GM12801 (cell line): ENCODE measurements around the gene BNC2.

Source experiments
- TF ChIP-seq, protein P1 (sequence below): IDR thresholded peaks from one replicate; pipeline ENCODE4 v1.5.1; 2011; ENCODE audit warnings: control low read depth; ENCODE audit not compliant: insufficient read length; ENCODE audit errors: extremely low read depth

Gene BNC2

DNA sequence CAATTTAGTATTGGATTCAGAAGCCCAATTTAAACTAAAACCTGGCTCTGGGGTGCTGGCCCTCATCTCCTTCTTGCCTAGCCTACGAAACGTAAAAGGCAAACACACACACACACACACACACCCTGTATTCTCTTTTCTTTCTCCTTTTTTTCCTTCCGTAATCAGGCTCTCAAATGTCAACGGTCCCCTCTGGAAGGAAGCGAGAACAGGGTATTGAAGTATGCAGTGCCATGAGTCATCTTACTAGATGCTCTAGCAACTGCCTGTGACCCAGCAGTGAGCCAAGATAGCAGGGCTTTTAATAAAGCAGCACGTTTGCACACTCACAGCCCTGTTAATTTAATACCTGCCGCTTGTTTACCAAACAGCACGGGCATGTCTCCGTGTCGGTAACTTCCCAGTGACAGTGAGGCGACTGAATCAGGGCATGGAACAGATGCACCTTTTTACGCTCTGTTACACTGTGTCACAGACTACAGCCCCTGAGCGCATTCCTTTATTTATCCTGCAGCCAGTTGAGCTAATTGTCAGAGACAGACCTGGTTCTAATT, 243.8 kb downstream of the BNC2 start:
- TF ChIP-seq, protein P1, sequence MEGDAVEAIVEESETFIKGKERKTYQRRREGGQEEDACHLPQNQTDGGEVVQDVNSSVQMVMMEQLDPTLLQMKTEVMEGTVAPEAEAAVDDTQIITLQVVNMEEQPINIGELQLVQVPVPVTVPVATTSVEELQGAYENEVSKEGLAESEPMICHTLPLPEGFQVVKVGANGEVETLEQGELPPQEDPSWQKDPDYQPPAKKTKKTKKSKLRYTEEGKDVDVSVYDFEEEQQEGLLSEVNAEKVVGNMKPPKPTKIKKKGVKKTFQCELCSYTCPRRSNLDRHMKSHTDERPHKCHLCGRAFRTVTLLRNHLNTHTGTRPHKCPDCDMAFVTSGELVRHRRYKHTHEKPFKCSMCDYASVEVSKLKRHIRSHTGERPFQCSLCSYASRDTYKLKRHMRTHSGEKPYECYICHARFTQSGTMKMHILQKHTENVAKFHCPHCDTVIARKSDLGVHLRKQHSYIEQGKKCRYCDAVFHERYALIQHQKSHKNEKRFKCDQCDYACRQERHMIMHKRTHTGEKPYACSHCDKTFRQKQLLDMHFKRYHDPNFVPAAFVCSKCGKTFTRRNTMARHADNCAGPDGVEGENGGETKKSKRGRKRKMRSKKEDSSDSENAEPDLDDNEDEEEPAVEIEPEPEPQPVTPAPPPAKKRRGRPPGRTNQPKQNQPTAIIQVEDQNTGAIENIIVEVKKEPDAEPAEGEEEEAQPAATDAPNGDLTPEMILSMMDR, result no peak

DNA sequence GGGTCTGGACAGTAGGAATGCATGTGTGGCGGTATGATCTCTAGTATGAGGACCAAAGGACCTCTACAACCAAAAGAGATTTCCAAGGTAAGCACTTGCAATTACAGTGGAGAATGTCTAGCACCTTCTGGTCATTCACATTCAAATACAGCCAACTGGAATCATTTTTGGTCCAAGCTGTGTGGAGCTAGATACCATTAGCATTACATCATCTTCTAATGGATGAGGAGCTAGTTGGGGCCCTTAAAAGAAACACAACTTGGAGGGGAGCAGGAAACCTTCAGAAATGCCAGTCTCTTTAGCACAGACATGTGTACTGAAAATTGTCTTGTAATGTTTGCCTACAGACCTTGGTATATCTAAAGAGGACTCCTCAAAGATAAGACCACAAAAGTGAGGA, 244.7 kb downstream of the BNC2 start:
- TF ChIP-seq, protein P1, result no peak

DNA sequence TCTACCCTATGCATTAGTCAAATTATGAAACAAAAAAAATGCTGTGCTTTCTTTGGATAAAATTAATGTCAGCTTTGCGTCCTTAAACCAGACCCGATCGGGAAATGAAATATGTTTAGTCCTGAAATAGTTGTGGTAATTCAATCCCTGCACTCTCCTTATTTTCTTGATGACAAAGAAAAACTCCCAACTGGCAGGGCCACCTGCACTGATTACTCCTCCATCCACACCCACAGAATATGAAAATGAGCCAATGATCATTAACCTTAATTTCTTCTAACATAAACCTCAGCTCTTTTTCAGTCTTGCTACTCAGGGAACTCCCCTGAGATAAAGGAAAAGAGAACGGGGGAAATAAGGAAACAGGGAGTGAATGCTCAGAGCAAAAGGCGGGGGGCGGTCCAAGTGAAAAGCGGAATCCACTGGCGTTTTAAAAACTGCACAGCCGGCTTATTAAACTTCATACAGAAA, 245.3 kb downstream of the BNC2 start:
- TF ChIP-seq, protein P1, result no peak

DNA sequence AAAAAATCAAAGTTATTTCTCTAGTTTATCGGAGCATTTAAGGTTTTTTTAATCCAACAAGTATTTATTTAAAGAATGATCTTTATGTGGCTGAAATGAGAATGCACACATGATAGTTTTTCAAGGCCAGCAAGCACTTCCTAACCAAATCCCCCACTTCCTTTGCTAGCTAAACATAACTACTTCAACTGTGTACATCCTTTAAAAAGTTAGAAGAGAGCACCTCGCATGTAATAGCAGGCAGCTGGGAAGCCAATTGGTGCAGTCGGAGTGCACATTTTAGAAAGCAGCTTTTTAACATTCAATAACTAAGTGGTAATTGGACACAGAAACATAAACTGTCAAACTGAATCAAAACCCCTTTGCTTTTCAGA, 245.7 kb downstream of the BNC2 start:
- TF ChIP-seq, protein P1, result no peak

DNA sequence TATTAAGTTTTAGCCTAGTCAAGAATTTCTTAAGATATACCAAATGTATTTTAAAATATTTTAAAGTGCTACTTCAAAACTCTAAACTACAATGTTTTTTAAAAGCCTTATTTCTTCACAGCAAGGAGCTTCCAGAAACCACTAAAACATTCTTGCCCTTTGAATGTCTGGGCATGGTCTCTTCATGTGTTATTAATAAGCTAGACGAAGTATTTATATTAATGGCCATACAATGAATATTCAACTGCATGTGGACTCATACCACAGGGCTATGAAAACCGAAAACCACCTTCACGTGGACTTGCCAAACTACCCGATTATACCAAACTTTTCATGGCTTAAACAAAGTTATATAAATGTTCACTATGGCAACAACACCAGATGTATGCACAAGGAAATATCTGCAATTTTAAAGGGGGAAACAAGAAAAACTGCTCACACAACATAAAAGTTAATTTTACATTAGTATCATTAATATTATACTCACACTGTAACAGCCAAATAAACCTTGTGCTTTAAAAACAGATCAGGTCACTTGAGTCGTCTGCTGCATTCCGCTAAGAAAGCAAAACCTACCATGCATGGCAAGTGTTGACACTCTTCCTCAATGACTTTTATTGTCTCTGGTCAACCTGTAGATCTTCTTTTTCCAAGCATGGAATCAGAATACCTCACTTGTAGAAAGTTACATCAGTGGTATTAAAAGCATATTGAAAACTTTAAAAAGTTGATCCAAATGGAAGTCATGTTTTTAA, 246.3 kb downstream of the BNC2 start:
- TF ChIP-seq, protein P1, result no peak

DNA sequence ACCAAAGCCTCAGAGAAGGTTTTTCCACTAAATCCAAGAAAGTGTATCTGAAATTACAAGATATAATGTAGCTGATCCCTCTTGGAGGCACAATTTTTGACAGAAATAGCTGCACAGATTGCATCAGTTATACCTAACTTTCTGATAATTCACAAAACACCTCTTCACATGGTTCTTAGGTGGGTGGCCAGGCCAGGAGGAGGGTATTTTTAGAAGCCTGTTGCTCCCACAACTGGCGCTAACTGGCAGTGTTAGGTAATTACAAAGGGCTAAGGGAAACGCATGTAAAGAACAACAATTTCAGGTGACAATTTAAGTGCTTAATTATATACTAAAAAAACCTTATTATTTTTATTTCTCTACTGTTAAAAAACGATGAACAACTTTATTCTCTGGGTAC, 247.9 kb downstream of the BNC2 start:
- TF ChIP-seq, protein P1, result no peak

DNA sequence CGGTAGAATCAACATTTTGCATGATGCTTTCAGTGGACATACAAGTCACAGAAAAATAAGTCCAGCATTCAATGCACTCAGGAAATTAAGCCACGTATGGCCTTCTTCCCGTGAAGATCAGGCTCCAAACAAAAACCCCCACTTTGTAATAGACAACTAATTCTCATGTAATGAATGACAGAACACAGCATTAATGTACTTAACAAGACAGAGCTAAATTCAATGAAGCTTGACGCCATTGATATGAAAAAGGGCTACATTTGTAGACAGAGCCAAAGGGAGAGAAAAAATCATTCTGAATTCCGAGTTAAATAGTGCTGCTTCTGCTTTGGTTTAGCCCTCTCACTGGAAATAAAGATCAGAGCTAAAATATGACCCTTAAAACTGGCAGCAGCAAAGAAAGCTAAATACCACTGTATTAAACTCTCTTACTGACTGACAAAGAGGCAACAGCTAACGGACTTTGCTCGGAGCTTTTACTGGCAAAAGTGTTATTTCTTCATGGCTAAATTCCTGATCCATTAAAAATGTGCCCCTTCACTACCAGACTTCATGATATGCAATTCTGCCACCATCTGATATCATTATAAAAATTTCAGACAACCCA, 250.5 kb downstream of the BNC2 start:
- TF ChIP-seq, protein P1, result no peak
